Glutamatergic neuron (in vitro differentiated cells): Measurements from ENCODE around the gene KRTAP16-1. TPM values are rescaled to one million over a fixed set of nuclear protein-coding genes. Genes with fewer than 3 reads are reported as not detected.
A peak's percentile ranks its signal among the peaks of the same experiment; 100 is the strongest.
"Not testable (repeated sequence)": the region's sequence is repeated elsewhere in the genome, so short reads cannot be mapped to it uniquely, and the experiment has no call there.

ENCODE experiments used
- DNase-seq: peaks from one replicate; pipeline ENCODE4 v3.0.0; 2022
- H3K27ac Mint-ChIP-seq: one replicate; pipeline ENCODE4 v1.8.0; 2020; ENCODE audit warnings: mild to moderate bottlenecking, mixed read lengths, inconsistent platforms; ENCODE audit not compliant: unreplicated experiment
- H3K27me3 Mint-ChIP-seq: one replicate; pipeline ENCODE4 v1.8.0; 2020; ENCODE audit warnings: mild to moderate bottlenecking, moderate library complexity, mixed read lengths, inconsistent platforms; ENCODE audit not compliant: unreplicated experiment
- H3K36me3 Mint-ChIP-seq: one replicate; pipeline ENCODE4 v1.8.0; 2020; ENCODE audit warnings: mild to moderate bottlenecking, mixed read lengths, inconsistent platforms; ENCODE audit not compliant: unreplicated experiment
- H3K4me1 Mint-ChIP-seq: one replicate; pipeline ENCODE4 v1.8.0; 2020; ENCODE audit warnings: mild to moderate bottlenecking, low read depth, mixed read lengths, inconsistent platforms; ENCODE audit not compliant: unreplicated experiment
- H3K4me3 Mint-ChIP-seq: one replicate; pipeline ENCODE4 v1.8.0; 2020; ENCODE audit warnings: mild to moderate bottlenecking, mixed read lengths, inconsistent platforms; ENCODE audit not compliant: unreplicated experiment
- H3K9me3 Mint-ChIP-seq: one replicate; pipeline ENCODE4 v1.8.0; 2020; ENCODE audit warnings: mild to moderate bottlenecking, moderate library complexity, mixed read lengths, inconsistent platforms; ENCODE audit not compliant: unreplicated experiment
- CTCF ChIP-seq: fragments of 200-600 bp; sonication (generic); IDR thresholded peaks from one replicate; pipeline ENCODE4 v1.5.0; 2021; ENCODE audit not compliant: partially characterized antibody, unreplicated experiment
- long read RNA-seq: library from polyadenylated mRNA; unstranded; transcript quantifications from one replicate; pipeline ENCODE4 v2.0.0, GENCODE V29; 2020; ENCODE audit not compliant: unreplicated experiment
- total RNA-seq: library from RNA; stranded (reverse); fragmentation: NEBNext Ultra II Directional; extraction: Animal tissue kit (Norgen Biotek cat#: 25700); gene quantifications from one replicate; pipeline ENCODE4 v1.2.1, GENCODE V29; 2021; ENCODE audit not compliant: unreplicated experiment

Gene KRTAP16-1
- total RNA-seq = not detected
- long read RNA-seq = 0 reads

- peak within 1 kb of the TSS; percentile 46 for H3K27ac Mint-ChIP-seq
- no peak for TF ChIP-seq CTCF
- peaks cover 11% of the 10 kb centered on the region for H3K9me3 Mint-ChIP-seq
- H3K27me3 Mint-ChIP-seq = peaks cover 12% of the 10 kb centered on the region
- no peak within 1 kb of the TSS for H3K4me3 Mint-ChIP-seq
- H3K4me1 Mint-ChIP-seq = peaks cover 8% of the 10 kb centered on the region
- DNase-seq = no peak
- peaks cover 6% of the 10 kb centered on the region for H3K36me3 Mint-ChIP-seq
Measured at GRCh38 chr17:41308918-41309359, at the start of gene KRTAP16-1. TSS of gene KRTAP16-1 (minus strand) at chr17:41309309. CDS start at chr17:41309253, 56 bp downstream.

GRCh38 chr17:41354536-41354935 lies 45.4 kb upstream of the KRTAP16-1 start:
- no peak overlapping the region for H3K27ac Mint-ChIP-seq
- TF ChIP-seq CTCF = no peak
- H3K27me3 Mint-ChIP-seq = peaks cover 4% of the 10 kb centered on the region
- H3K4me1 Mint-ChIP-seq = no peaks in the 10 kb centered on the region
- peaks cover 2% of the 10 kb centered on the region for H3K9me3 Mint-ChIP-seq
- peaks cover 4% of the 10 kb centered on the region for H3K36me3 Mint-ChIP-seq
- no peak for DNase-seq
- no peak overlapping the region for H3K4me3 Mint-ChIP-seq

GRCh38 chr17:41352597-41353366 lies 43.7 kb upstream of the KRTAP16-1 start:
- H3K4me3 Mint-ChIP-seq = no peak overlapping the region
- no peak for TF ChIP-seq CTCF
- no peak for DNase-seq
- H3K27me3 Mint-ChIP-seq = peaks cover 4% of the 10 kb centered on the region
- no peak overlapping the region for H3K27ac Mint-ChIP-seq
- H3K4me1 Mint-ChIP-seq = no peaks in the 10 kb centered on the region
- peaks cover 4% of the 10 kb centered on the region for H3K36me3 Mint-ChIP-seq
- peaks cover 2% of the 10 kb centered on the region for H3K9me3 Mint-ChIP-seq

GRCh38 chr17:41351177-41351576 lies 42.1 kb upstream of the KRTAP16-1 start:
- DNase-seq = no peak
- TF ChIP-seq CTCF = no peak
- Mint-ChIP-seq H3K4me3 (no peak overlapping the region), H3K9me3 (peaks cover 2% of the 10 kb centered on the region), H3K4me1 (no peaks in the 10 kb centered on the region), H3K36me3 (peaks cover 4% of the 10 kb centered on the region), H3K27ac (no peak overlapping the region), H3K27me3 (peaks cover 2% of the 10 kb centered on the region)

- not testable (repeated sequence) for H3K27me3 Mint-ChIP-seq, H3K27ac Mint-ChIP-seq, H3K4me3 Mint-ChIP-seq, DNase-seq, H3K36me3 Mint-ChIP-seq, H3K9me3 Mint-ChIP-seq, H3K4me1 Mint-ChIP-seq
Measured at GRCh38 chr17:41350381-41350878, 41.3 kb upstream of the KRTAP16-1 start, which contains the start of gene KRT33A. TSS of gene KRT33A (minus strand) at chr17:41350828. CDS start at chr17:41350767, 61 bp downstream.
